ENCODE data around the gene KCNK1.

DNA sequence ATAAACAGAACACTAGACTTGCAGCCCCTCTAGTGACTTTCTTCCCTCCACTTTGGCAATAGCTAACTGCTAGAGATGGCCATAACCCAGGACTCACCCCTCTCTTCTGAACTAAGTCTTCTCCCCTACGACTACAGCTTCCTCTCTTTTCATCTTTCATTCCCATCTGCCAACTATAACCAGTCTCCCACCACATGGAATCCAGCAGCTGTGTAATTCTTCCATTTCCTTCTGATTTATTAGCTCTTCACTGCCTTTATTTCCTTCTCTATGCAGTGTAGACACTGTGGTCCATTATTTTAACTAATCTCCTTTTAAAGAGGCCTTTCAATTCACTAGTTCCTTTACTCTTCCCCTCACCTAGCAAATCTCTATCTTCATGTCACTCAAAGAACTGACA, 13.4 kb upstream of the KCNK1 start:
- TF ChIP-seq, protein P1, sequence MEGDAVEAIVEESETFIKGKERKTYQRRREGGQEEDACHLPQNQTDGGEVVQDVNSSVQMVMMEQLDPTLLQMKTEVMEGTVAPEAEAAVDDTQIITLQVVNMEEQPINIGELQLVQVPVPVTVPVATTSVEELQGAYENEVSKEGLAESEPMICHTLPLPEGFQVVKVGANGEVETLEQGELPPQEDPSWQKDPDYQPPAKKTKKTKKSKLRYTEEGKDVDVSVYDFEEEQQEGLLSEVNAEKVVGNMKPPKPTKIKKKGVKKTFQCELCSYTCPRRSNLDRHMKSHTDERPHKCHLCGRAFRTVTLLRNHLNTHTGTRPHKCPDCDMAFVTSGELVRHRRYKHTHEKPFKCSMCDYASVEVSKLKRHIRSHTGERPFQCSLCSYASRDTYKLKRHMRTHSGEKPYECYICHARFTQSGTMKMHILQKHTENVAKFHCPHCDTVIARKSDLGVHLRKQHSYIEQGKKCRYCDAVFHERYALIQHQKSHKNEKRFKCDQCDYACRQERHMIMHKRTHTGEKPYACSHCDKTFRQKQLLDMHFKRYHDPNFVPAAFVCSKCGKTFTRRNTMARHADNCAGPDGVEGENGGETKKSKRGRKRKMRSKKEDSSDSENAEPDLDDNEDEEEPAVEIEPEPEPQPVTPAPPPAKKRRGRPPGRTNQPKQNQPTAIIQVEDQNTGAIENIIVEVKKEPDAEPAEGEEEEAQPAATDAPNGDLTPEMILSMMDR (IDR thresholded peaks at IDR 0.05): no peak
- no peak for TF ChIP-seq EP300 (IDR thresholded peaks at IDR 0.05)
- no peak for TF ChIP-seq POLR2AphosphoS5 (IDR thresholded peaks at IDR 0.05)
- no peak for TF ChIP-seq POLR2A (IDR thresholded peaks at IDR 0.05; ENCODE audit: low read depth)
